ENCODE data around the gene ATP7B.

ATP7B gene

GRCh38 chr13:51921790-51922740 is 89.2 kb downstream of the ATP7B start:
- Histone ChIP-seq H3K4me1 (ENCODE audit: control insufficient read depth, insufficient read depth, low read length) (no peaks in the 10 kb centered on the region), H3K27me3 (ENCODE audit: control insufficient read depth, insufficient read depth, low read length) (no peaks in the 10 kb centered on the region), H3K36me3 (ENCODE audit: control insufficient read depth, insufficient read depth, low read length) (no peaks in the 10 kb centered on the region), H3K4me3 (ENCODE audit: low read length) (no peak overlapping the region), H3K9ac (ENCODE audit: low read length) (no peak overlapping the region), H3K9me3 (ENCODE audit: control insufficient read depth, low read length) (no peaks in the 10 kb centered on the region)

DNA sequence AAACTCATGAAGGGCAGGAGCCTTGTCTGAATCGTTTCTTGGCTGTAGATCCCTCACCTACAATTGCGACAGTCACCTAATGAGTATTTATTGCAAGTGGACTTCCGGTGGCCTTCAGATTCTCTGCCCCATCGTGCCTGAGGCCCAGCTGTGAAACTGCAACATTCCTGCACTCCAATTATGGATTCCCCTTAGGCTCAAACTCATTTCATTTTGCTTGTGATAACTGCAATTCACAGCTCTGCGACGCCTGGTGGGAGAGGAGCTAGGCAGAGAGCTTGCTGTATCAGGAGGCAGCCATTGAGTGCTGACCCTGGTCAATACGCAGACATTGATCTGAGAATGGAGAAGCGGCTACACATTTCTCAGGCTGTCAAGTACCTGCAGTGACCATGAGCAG is 90.5 kb downstream of the ATP7B start:
- Histone ChIP-seq H3K4me1 (ENCODE audit: control insufficient read depth, insufficient read depth, low read length) (no peaks in the 10 kb centered on the region), H3K9me3 (ENCODE audit: control insufficient read depth, low read length) (no peaks in the 10 kb centered on the region), H3K4me3 (ENCODE audit: low read length) (no peak overlapping the region), H3K9ac (ENCODE audit: low read length) (no peak overlapping the region), H3K27me3 (ENCODE audit: control insufficient read depth, insufficient read depth, low read length) (no peaks in the 10 kb centered on the region), H3K36me3 (ENCODE audit: control insufficient read depth, insufficient read depth, low read length) (no peaks in the 10 kb centered on the region)

DNA sequence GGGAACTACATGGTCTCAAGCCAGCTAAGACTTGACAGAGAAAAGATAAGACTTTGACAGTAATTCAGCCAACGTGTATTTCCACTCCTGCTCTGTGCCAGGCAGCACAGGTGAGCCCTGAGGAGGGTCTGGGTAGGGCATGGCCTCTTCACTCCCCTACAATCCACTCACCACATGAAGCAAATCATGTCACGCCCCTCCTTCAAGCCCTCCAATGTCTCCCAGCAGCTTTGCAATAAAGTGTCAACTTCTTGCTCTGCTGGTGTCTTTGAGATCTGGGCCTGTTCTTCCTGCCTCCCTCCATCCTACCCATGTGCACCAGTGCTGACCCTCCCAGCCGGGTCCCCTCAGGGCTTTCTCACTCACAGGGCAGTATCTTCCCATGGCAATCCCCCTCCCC is 91.0 kb downstream of the ATP7B start:
- Histone ChIP-seq H3K9me3 (ENCODE audit: control insufficient read depth, low read length) (no peaks in the 10 kb centered on the region), H3K4me3 (ENCODE audit: low read length) (no peak overlapping the region), H3K9ac (ENCODE audit: low read length) (no peak overlapping the region), H3K36me3 (ENCODE audit: control insufficient read depth, insufficient read depth, low read length) (no peaks in the 10 kb centered on the region), H3K27me3 (ENCODE audit: control insufficient read depth, insufficient read depth, low read length) (no peaks in the 10 kb centered on the region), H3K4me1 (ENCODE audit: control insufficient read depth, insufficient read depth, low read length) (no peaks in the 10 kb centered on the region)

DNA sequence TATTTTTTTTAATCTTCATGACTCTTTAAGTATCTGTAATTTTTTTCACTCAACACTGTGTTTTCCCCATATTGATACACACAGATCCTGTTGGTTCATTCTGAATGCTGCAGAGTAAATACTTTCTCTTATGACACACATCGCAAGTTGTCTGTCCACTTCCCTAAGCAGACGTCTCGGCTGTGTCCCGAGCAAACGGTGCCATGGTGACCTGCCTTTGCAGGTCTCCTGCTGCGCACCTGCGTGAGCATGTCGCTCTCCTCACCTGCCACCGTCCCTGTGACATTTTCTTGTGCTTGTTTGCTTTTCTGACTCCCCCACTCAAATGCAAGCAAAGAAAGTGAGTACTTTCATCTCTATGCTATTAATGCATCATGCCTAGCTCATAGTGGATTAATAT is 91.7 kb downstream of the ATP7B start:
- H3K4me1 ChIP-seq (ENCODE audit: control insufficient read depth, insufficient read depth, low read length): no peaks in the 10 kb centered on the region
- H3K9me3 ChIP-seq (ENCODE audit: control insufficient read depth, low read length): no peaks in the 10 kb centered on the region
- H3K4me3 ChIP-seq (ENCODE audit: low read length): no peak overlapping the region
- H3K36me3 ChIP-seq (ENCODE audit: control insufficient read depth, insufficient read depth, low read length): no peaks in the 10 kb centered on the region
- H3K27me3 ChIP-seq (ENCODE audit: control insufficient read depth, insufficient read depth, low read length): no peaks in the 10 kb centered on the region
- H3K9ac ChIP-seq (ENCODE audit: low read length): no peak overlapping the region

- Histone ChIP-seq H3K4me3 (ENCODE audit: low read length) (no peak overlapping the region), H3K27me3 (ENCODE audit: control insufficient read depth, insufficient read depth, low read length) (no peaks in the 10 kb centered on the region), H3K9ac (ENCODE audit: low read length) (no peak overlapping the region), H3K9me3 (ENCODE audit: control insufficient read depth, low read length) (no peaks in the 10 kb centered on the region), H3K4me1 (ENCODE audit: control insufficient read depth, insufficient read depth, low read length) (no peaks in the 10 kb centered on the region), H3K36me3 (ENCODE audit: control insufficient read depth, insufficient read depth, low read length) (no peaks in the 10 kb centered on the region)
These were observed 94.3 kb downstream of the ATP7B start for GRCh38 chr13:51916962-51917361.

- Histone ChIP-seq H3K4me3 (ENCODE audit: low read length) (no peak overlapping the region), H3K4me1 (ENCODE audit: control insufficient read depth, insufficient read depth, low read length) (no peaks in the 10 kb centered on the region), H3K9me3 (ENCODE audit: control insufficient read depth, low read length) (no peaks in the 10 kb centered on the region), H3K36me3 (ENCODE audit: control insufficient read depth, insufficient read depth, low read length) (no peaks in the 10 kb centered on the region), H3K27me3 (ENCODE audit: control insufficient read depth, insufficient read depth, low read length) (no peaks in the 10 kb centered on the region), H3K9ac (ENCODE audit: low read length) (no peak overlapping the region)
These were observed 95.0 kb downstream of the ATP7B start for GRCh38 chr13:51916051-51916818.

DNA sequence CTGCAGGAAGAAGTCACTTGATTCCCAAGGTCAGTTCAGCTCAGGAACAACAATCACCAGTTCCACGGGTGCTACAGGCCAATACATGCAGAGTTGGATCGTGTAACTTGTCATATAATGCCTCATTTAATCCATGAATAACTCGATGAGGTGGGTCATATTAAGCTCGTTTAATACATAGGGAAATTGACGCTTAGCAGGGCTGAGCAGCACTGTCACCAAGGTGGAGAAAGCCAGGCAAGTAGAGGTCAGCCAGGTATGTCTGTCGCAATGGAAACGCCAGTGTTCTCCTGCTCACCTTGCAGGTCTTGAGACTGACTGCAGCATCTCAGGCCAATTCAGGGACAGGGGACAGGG is 97.1 kb downstream of the ATP7B start:
- Histone ChIP-seq H3K9ac (ENCODE audit: low read length) (no peak overlapping the region), H3K9me3 (ENCODE audit: control insufficient read depth, low read length) (no peaks in the 10 kb centered on the region), H3K36me3 (ENCODE audit: control insufficient read depth, insufficient read depth, low read length) (no peaks in the 10 kb centered on the region), H3K4me3 (ENCODE audit: low read length) (no peak overlapping the region), H3K4me1 (ENCODE audit: control insufficient read depth, insufficient read depth, low read length) (no peaks in the 10 kb centered on the region), H3K27me3 (ENCODE audit: control insufficient read depth, insufficient read depth, low read length) (no peaks in the 10 kb centered on the region)

GRCh38 chr13:51913421-51914136 is 97.7 kb downstream of the ATP7B start:
- Histone ChIP-seq H3K4me3 (ENCODE audit: low read length) (no peak overlapping the region), H3K9ac (ENCODE audit: low read length) (no peak overlapping the region), H3K9me3 (ENCODE audit: control insufficient read depth, low read length) (no peaks in the 10 kb centered on the region), H3K36me3 (ENCODE audit: control insufficient read depth, insufficient read depth, low read length) (no peaks in the 10 kb centered on the region), H3K4me1 (ENCODE audit: control insufficient read depth, insufficient read depth, low read length) (no peaks in the 10 kb centered on the region), H3K27me3 (ENCODE audit: control insufficient read depth, insufficient read depth, low read length) (no peaks in the 10 kb centered on the region)

DNA sequence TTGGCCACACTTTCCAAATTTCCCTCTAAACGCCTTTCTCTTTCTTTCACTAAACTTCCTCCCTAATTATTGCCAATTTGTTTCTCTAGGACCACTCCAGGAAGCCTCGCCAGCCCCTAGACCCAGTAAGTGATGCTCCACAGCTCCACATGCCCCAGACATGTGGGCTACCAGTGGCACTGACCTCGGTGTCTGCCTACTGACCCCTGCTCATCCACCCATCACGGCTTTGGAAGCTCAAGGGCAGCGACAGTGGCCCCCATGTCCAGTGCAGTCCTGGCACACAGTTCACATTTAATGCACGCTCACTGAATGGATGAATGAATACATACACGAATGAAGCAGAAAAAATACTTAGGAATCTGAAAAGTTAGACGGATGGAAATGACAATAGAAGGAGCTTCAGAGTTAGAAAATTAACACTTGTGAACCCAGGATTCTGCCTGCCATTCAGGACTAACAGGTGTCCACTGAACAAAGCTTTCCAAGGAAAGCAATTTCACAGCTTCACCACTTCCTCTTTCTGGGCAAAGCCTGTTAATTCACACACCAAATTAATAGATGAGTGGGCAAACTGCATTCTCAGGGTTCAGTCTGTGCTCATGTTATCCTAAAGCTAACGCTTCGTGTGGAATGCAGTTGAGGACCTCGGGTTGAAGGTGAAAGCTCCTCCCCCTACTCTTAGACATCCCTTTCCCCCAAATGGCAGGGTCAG is 98.6 kb downstream of the ATP7B start:
- Histone ChIP-seq H3K9me3 (ENCODE audit: control insufficient read depth, low read length) (no peaks in the 10 kb centered on the region), H3K4me3 (ENCODE audit: low read length) (no peak overlapping the region), H3K27me3 (ENCODE audit: control insufficient read depth, insufficient read depth, low read length) (no peaks in the 10 kb centered on the region), H3K36me3 (ENCODE audit: control insufficient read depth, insufficient read depth, low read length) (no peaks in the 10 kb centered on the region), H3K4me1 (ENCODE audit: control insufficient read depth, insufficient read depth, low read length) (no peaks in the 10 kb centered on the region), H3K9ac (ENCODE audit: low read length) (no peak overlapping the region)

DNA sequence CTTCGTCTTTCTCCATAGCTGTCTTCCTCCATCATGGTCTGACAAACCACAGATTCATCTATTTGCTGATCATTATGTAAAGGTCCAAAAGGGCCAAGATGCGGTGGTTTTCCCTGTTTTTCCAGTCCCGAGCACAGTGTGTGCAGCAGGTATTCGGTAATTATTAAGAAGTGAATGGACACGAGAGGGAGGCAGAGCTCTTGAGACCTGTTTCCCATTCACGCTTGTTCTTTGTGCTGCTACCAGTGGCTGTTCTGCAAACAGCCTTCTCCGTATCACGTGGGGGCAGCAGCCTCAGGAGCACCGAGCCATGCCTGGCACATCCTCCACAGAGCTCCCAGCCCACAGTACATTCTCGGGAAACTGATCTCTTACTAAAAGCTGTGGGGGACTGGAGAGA is 99.2 kb downstream of the ATP7B start:
- Histone ChIP-seq H3K36me3 (ENCODE audit: control insufficient read depth, insufficient read depth, low read length) (no peaks in the 10 kb centered on the region), H3K4me3 (ENCODE audit: low read length) (no peak overlapping the region), H3K9me3 (ENCODE audit: control insufficient read depth, low read length) (no peaks in the 10 kb centered on the region), H3K9ac (ENCODE audit: low read length) (no peak overlapping the region), H3K4me1 (ENCODE audit: control insufficient read depth, insufficient read depth, low read length) (no peaks in the 10 kb centered on the region), H3K27me3 (ENCODE audit: control insufficient read depth, insufficient read depth, low read length) (no peaks in the 10 kb centered on the region)

- no peaks in the 10 kb centered on the region for H3K4me1 ChIP-seq (ENCODE audit: control insufficient read depth, insufficient read depth, low read length)
- H3K4me3 ChIP-seq (ENCODE audit: low read length): no peak overlapping the region
- H3K9me3 ChIP-seq (ENCODE audit: control insufficient read depth, low read length): no peaks in the 10 kb centered on the region
- H3K27me3 ChIP-seq (ENCODE audit: control insufficient read depth, insufficient read depth, low read length): no peaks in the 10 kb centered on the region
- H3K36me3 ChIP-seq (ENCODE audit: control insufficient read depth, insufficient read depth, low read length): no peaks in the 10 kb centered on the region
- H3K9ac ChIP-seq (ENCODE audit: low read length): no peak overlapping the region
These were observed 100.7 kb downstream of the ATP7B start for GRCh38 chr13:51910508-51910907.

Measured in mucosa of stomach (tissue), 1 donor.